HG03159 (cell line): Measurements from ENCODE around the gene ZNF662.
"Not testable (repeated sequence)": the region's sequence is repeated elsewhere in the genome, so short reads cannot be mapped to it uniquely, and the experiment has no call there.

Source experiments
- ATAC-seq: cut with Tn5 transposase; IDR thresholded peaks from one replicate; pipeline ENCODE4 v1.9.1; 2021; ENCODE audit warnings: mild to moderate bottlenecking, moderate library complexity; ENCODE audit not compliant: unreplicated experiment

ZNF662 gene

GRCh38 chr3:42906070-42906847 is at the start of gene ZNF662:
Gene ZNF662, plus strand, starts transcription at chr3:42906142. Its CDS starts 1,973 bp downstream, at chr3:42908115.
- no peak for ATAC-seq

GRCh38 chr3:42856544-42856943 is 49.4 kb upstream of the ZNF662 start:
- ATAC-seq: no peak

- no peak for ATAC-seq
Measured at GRCh38 chr3:42864321-42864950, 41.5 kb upstream of the ZNF662 start.

GRCh38 chr3:42865256-42865655 is 40.7 kb upstream of the ZNF662 start:
- no peak for ATAC-seq

GRCh38 chr3:42867138-42867537 is 38.8 kb upstream of the ZNF662 start:
- ATAC-seq: no peak

GRCh38 chr3:42868841-42869240 is 37.1 kb upstream of the ZNF662 start:
- ATAC-seq: no peak

- ATAC-seq: no peak
Measured at GRCh38 chr3:42871592-42872196, 34.2 kb upstream of the ZNF662 start.

- ATAC-seq: no peak
Measured at GRCh38 chr3:42872718-42873117, 33.2 kb upstream of the ZNF662 start.

GRCh38 chr3:42873221-42873982 is 32.5 kb upstream of the ZNF662 start:
- ATAC-seq: no peak

GRCh38 chr3:42874749-42875148 is 31.2 kb upstream of the ZNF662 start:
- ATAC-seq: no peak

- ATAC-seq: no peak
Measured at GRCh38 chr3:42875325-42876151, 30.4 kb upstream of the ZNF662 start, which contains the start of gene CYP8B1. Gene CYP8B1, minus strand, starts transcription at chr3:42875879. Its CDS starts 63 bp downstream, at chr3:42875816.

GRCh38 chr3:42876401-42876800 is 29.5 kb upstream of the ZNF662 start:
- no peak for ATAC-seq

- no peak for ATAC-seq
Measured at GRCh38 chr3:42876940-42877720, 28.8 kb upstream of the ZNF662 start.

- no peak for ATAC-seq
Measured at GRCh38 chr3:42877881-42878280, 28.1 kb upstream of the ZNF662 start.

- no peak for ATAC-seq
Measured at GRCh38 chr3:42880183-42880582, 25.8 kb upstream of the ZNF662 start.

GRCh38 chr3:42880601-42881451 is 25.1 kb upstream of the ZNF662 start:
- ATAC-seq: peak; percentile 99

- not testable (repeated sequence) for ATAC-seq
Measured at GRCh38 chr3:42883251-42883930, 22.6 kb upstream of the ZNF662 start.

GRCh38 chr3:42884324-42884723 is 21.6 kb upstream of the ZNF662 start:
- ATAC-seq: no peak
